Breast epithelium (tissue), 4 donors: Measurements from ENCODE around the gene SLC27A4. TPM values are rescaled to one million over a fixed set of nuclear protein-coding genes. Genes with fewer than 3 reads are reported as not detected.

Experiments
- DNase-seq, 2 donors: peaks; one replicate each; pipeline ENCODE4 v3.0.0-alpha.2; 2019; ENCODE audit warnings: low spot score in 2 of 2
- H3K27ac ChIP-seq, 2 donors: fragments of 200-600 bp; sonication (generic) in 1 of 2; one replicate each; pipeline ENCODE4 v1.5.1; 2016 to 2019; ENCODE audit warnings: mild to moderate bottlenecking in 1 of 2
- H3K27me3 ChIP-seq, 2 donors: fragments of 200-600 bp; sonication (generic) in 1 of 2; one replicate each; pipeline versions ENCODE4 v1.5.1 to v1.6.0; 2017 to 2019; ENCODE audit warnings: control low read depth in 1 of 2, mild to moderate bottlenecking in 1 of 2
- H3K36me3 ChIP-seq: fragments of 200-600 bp; one replicate; pipeline ENCODE4 v1.5.1; 2019
- H3K4me1 ChIP-seq, 2 donors: fragments of 200-600 bp; sonication (generic); one replicate each; pipeline ENCODE4 v1.5.1; 2016 to 2019; ENCODE audit warnings: control low read depth in 1 of 2
- H3K4me3 ChIP-seq, 3 donors: fragments of 200-600 bp; sonication (generic); 1 replicate in 2 of 3; 2 replicates in 1 of 3; pipeline ENCODE4 v1.5.1; 2016 to 2019; ENCODE audit warnings: mild to moderate bottlenecking in 3 of 3, moderate library complexity in 2 of 3
- H3K9me3 ChIP-seq, 2 donors: fragments of 200-600 bp; sonication (generic) in 1 of 2; one replicate each; pipeline ENCODE4 v1.5.1; 2016 to 2019; ENCODE audit warnings: control low read depth in 1 of 2
- CTCF ChIP-seq, 3 donors: fragments of 450-650 bp; IDR thresholded peaks; one replicate each; pipeline ENCODE4 v1.5.1; 2016 to 2017; ENCODE audit warnings: antibody characterized with exemption in 3 of 3, mild to moderate bottlenecking in 3 of 3, moderate library complexity in 3 of 3
- POLR2A ChIP-seq: fragments of 450-650 bp; IDR thresholded peaks from one replicate; pipeline ENCODE4 v1.6.1; 2016; ENCODE audit warnings: antibody characterized with exemption, mild to moderate bottlenecking, moderate library complexity
- POLR2AphosphoS5 ChIP-seq, 3 donors: sonication (generic); formaldehyde crosslinking; IDR thresholded peaks; one replicate each; pipeline ENCODE4 v1.6.1; 2017; ENCODE audit warnings: antibody characterized with exemption in 3 of 3
- intact Hi-C: fragments of 100-400 bp; cut with DNase I; formaldehyde crosslinking; loops from one replicate; pipeline ENCODE4 v1.15.1; 2023; ENCODE audit warnings: low total_unique reads
- total RNA-seq, 3 donors: library from RNA; depleted of rRNA; stranded (reverse); fragments of >200 nt; gene quantifications; one replicate each; pipeline ENCODE4 v1.1.0, GENCODE V29; 2016

SLC27A4 gene
- total RNA-seq, 3 donors from 2014 or later, result 11.3 to 18.7 (median 15.8) TPM

- intact Hi-C loops, result no loop called here
- DNase-seq, result no peak
- Histone ChIP-seq H3K27ac (peak overlapping the region; percentile 66 to 76), H3K4me3 (peak overlapping the region; percentile 78 to 89 (median 84)), H3K27me3 (no peaks in the 10 kb centered on the region), H3K4me1 (no peaks in the 10 kb centered on the region), H3K36me3 (no peaks in the 10 kb centered on the region), H3K9me3 (no peaks in the 10 kb centered on the region)
- no peak for TF ChIP-seq POLR2AphosphoS5 (IDR thresholded peaks at IDR 0.05)
- no peak for TF ChIP-seq POLR2A
- TF ChIP-seq CTCF (IDR thresholded peaks at IDR 0.05), result no peak
Measured at GRCh38 chr9:128340691-128341434, 536 bp downstream of the SLC27A4 start.

- DNase-seq, result peak; percentile 45 to 71
- TF ChIP-seq POLR2A (no peak), POLR2AphosphoS5 (IDR thresholded peaks at IDR 0.05) (no peak), CTCF (IDR thresholded peaks at IDR 0.05) (peak; percentile 43 to 71 (median 61))
- H3K9me3 ChIP-seq, result no peaks in the 10 kb centered on the region
- intact Hi-C loops, result no loop called here
- H3K27ac ChIP-seq, result peak overlapping the region in 1 of 2 donors; percentile 66
- H3K27me3 ChIP-seq, result no peaks in the 10 kb centered on the region
- no peaks in the 10 kb centered on the region for H3K36me3 ChIP-seq
- peak overlapping the region; percentile 78 to 89 (median 84) for H3K4me3 ChIP-seq
- H3K4me1 ChIP-seq, result no peaks in the 10 kb centered on the region
Measured at GRCh38 chr9:128341435-128341849, 1.1 kb downstream of the SLC27A4 start.

GRCh38 chr9:128342971-128343680 is 2.8 kb downstream of the SLC27A4 start:
- Histone ChIP-seq H3K27ac (no peak overlapping the region), H3K36me3 (no peaks in the 10 kb centered on the region), H3K4me1 (no peaks in the 10 kb centered on the region), H3K27me3 (no peaks in the 10 kb centered on the region), H3K4me3 (no peak overlapping the region), H3K9me3 (no peaks in the 10 kb centered on the region)
- no peak for TF ChIP-seq POLR2A
- no peak for TF ChIP-seq POLR2AphosphoS5 (IDR thresholded peaks at IDR 0.05)
- TF ChIP-seq CTCF (IDR thresholded peaks at IDR 0.05), result no peak
- DNase-seq, result no peak
- intact Hi-C loops, result no loop called here

GRCh38 chr9:128343855-128344254 is 3.5 kb downstream of the SLC27A4 start:
- DNase-seq, result no peak
- Histone ChIP-seq H3K27me3 (no peaks in the 10 kb centered on the region), H3K36me3 (no peaks in the 10 kb centered on the region), H3K27ac (no peak overlapping the region), H3K9me3 (no peaks in the 10 kb centered on the region), H3K4me3 (no peak overlapping the region), H3K4me1 (no peaks in the 10 kb centered on the region)
- intact Hi-C loops, result no loop called here
- TF ChIP-seq POLR2A (no peak), POLR2AphosphoS5 (IDR thresholded peaks at IDR 0.05) (no peak), CTCF (IDR thresholded peaks at IDR 0.05) (no peak)
